Smooth muscle cell (in vitro differentiated cells): ENCODE measurements around the gene TNC. TPM values are rescaled to one million over a fixed set of nuclear protein-coding genes. Genes with fewer than 3 reads are reported as not detected.
A peak's percentile ranks its signal among the peaks of the same experiment; 100 is the strongest.

Source experiments
- DNase-seq: peaks from one replicate; lab custom pipeline; 2025; ENCODE audit not compliant: unreplicated experiment; lab: John Stamatoyannopoulos, UW
- H2AFZ ChIP-seq: fragments of 200-600 bp; sonication (generic); 2 replicates; pipeline ENCODE4 v1.6.0; 2016; ENCODE audit warnings: antibody characterized with exemption, low read depth, mild to moderate bottlenecking
- H3F3A ChIP-seq: fragments of 200-600 bp; sonication (generic); 2 replicates; pipeline ENCODE4 v1.6.0; 2017; ENCODE audit warnings: antibody characterized with exemption, low read depth
- H3K27ac ChIP-seq: fragments of 200-600 bp; sonication (generic); 2 replicates; pipeline ENCODE4 v1.5.1; 2016; ENCODE audit warnings: low read depth, mild to moderate bottlenecking
- H3K27me3 ChIP-seq: fragments of 200-600 bp; sonication (generic); 2 replicates; pipeline ENCODE4 v1.6.1; 2016; ENCODE audit warnings: low read depth, mild to moderate bottlenecking
- H3K36me3 ChIP-seq: fragments of 200-600 bp; sonication (generic); 2 replicates; pipeline ENCODE4 v1.5.1; 2016; ENCODE audit warnings: low read depth
- H3K4me1 ChIP-seq: fragments of 200-600 bp; sonication (generic); 2 replicates; pipeline ENCODE4 v1.5.1; 2016; ENCODE audit warnings: low read depth
- H3K4me2 ChIP-seq: fragments of 200-600 bp; sonication (generic); 2 replicates; pipeline ENCODE4 v1.6.0; 2016; ENCODE audit warnings: mild to moderate bottlenecking
- H3K4me3 ChIP-seq: fragments of 200-600 bp; sonication (generic); 2 replicates; pipeline ENCODE4 v1.5.1; 2016; ENCODE audit warnings: mild to moderate bottlenecking
- H3K79me2 ChIP-seq: fragments of 200-600 bp; sonication (generic); 2 replicates; pipeline ENCODE4 v1.6.0; 2016; ENCODE audit warnings: low read depth, mild to moderate bottlenecking
- H3K9ac ChIP-seq: fragments of 200-600 bp; sonication (generic); 2 replicates; pipeline ENCODE4 v1.6.0; 2016; ENCODE audit warnings: low read depth
- H3K9me3 ChIP-seq: fragments of 200-600 bp; sonication (generic); replicated peaks from 2 replicates; pipeline ENCODE4 v1.5.1; 2016; ENCODE audit warnings: low read depth
- H4K20me1 ChIP-seq: fragments of 200-600 bp; sonication (generic); 2 replicates; pipeline ENCODE4 v1.6.0; 2016; ENCODE audit warnings: low read depth
- WGBS: methylation state at CpG from one replicate; pipeline ENCODE4 v1.1.7; 2016; ENCODE audit warnings: low lambda C conversion rate; 5-methylcytosine and 5-hydroxymethylcytosine counted together
- polyA plus RNA-seq: library from polyadenylated mRNA; unstranded; fragments of >200 nt; fragmentation: Nextera tagmentation; extraction: Ambion mirVana; gene quantifications from 2 replicates; pipeline ENCODE4 v1.2.1, GENCODE V29; 2016
- total RNA-seq: library from RNA; depleted of rRNA; stranded (reverse); fragments of >200 nt; gene quantifications from 2 replicates; pipeline ENCODE4 v1.2.3, GENCODE V29; 2014
- TF ChIP-seq, protein P1 (sequence below): fragments of 200-600 bp; sonication (generic); IDR thresholded peaks from 2 replicates; pipeline ENCODE4 v1.5.1; 2017; ENCODE audit warnings: borderline replicate concordance, mild to moderate bottlenecking, antibody characterized with exemption; ENCODE audit not compliant: insufficient read depth, poor library complexity, severe bottlenecking

The TNC gene
- total and polyA plus RNA-seq, 2 experiments from 2014 or later = 567 to 581 TPM

DNA sequence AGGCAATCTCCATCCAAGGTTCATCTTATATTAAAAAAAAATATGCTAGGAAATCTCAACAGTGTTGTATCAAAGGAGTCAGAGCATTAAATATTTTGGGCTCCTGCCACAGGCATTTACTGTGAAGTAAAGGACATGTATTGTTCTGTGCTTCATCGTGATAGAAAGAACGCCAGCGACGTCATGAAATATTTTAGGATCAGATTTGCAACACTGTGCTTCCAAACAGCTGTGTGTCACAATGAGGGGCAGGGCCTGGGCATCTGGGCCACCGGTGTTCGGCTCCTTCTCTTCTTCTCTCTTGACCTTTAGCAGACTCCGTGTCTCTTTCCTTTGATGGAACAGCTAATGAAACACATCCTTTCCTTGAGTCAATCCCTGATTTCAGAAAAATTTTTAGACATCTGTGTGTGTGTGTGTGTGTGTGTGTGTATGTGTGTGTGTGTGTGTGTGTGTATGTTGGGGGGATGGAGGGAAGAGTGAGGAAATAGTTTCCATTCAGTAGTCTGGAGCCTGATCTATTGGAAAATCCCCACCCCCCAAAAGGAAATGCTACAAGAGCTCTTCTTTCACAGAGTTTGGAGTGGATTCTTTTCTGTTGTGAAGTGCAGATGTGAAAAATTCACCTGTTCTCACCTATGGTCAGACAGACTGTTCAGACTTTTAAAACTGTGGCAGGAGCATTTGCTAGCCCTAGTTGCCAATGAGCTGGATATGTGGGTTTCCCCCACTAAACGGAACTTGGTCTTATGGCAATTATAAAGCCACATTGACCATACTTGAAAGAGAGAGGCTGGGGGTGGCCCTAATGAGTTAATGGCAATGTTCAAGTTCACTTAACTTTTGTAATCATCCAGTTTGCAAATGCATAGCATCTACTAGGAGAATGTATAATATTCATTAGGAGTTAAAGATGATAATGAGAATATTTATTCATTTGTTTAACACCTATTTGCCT, 18.1 kb upstream of the TNC start:
- TF ChIP-seq, protein P1, sequence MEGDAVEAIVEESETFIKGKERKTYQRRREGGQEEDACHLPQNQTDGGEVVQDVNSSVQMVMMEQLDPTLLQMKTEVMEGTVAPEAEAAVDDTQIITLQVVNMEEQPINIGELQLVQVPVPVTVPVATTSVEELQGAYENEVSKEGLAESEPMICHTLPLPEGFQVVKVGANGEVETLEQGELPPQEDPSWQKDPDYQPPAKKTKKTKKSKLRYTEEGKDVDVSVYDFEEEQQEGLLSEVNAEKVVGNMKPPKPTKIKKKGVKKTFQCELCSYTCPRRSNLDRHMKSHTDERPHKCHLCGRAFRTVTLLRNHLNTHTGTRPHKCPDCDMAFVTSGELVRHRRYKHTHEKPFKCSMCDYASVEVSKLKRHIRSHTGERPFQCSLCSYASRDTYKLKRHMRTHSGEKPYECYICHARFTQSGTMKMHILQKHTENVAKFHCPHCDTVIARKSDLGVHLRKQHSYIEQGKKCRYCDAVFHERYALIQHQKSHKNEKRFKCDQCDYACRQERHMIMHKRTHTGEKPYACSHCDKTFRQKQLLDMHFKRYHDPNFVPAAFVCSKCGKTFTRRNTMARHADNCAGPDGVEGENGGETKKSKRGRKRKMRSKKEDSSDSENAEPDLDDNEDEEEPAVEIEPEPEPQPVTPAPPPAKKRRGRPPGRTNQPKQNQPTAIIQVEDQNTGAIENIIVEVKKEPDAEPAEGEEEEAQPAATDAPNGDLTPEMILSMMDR = no peak
- Histone ChIP-seq H3K9ac (no peak overlapping the region), H3K4me3 (no peak overlapping the region), H3K4me1 (peaks cover 4% of the 10 kb centered on the region), H3F3A (peaks cover 16% of the 10 kb centered on the region), H3K79me2 (no peaks in the 10 kb centered on the region), H3K4me2 (no peak overlapping the region), H3K27me3 (no peaks in the 10 kb centered on the region), H3K27ac (peak overlapping the region; percentile 75), H3K36me3 (no peaks in the 10 kb centered on the region), H2AFZ (no peak overlapping the region), H3K9me3 (no peaks in the 10 kb centered on the region), H4K20me1 (no peaks in the 10 kb centered on the region)
- WGBS = 76% methylated on average over 8 of the region's 8 CpGs
- DNase-seq = no peak

DNA sequence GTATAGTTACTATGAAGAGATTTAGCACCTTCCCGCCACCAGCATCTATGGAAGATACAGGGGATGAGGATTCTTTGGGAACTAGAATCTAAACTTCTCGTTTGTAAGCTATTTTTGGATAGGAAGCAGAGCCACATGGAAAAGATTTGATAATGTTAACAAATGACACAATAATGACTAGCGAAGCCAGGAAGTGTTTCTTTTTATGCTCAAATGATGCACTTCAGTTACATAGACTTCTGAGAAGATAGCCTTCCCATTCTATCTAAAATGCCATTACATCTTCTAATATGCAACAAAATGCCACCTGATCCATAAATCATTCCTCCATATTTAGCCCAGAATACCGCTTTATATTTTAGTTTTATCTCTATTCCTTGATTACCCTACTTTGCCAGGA, 17.0 kb upstream of the TNC start:
- Histone ChIP-seq H3F3A (peaks cover 16% of the 10 kb centered on the region), H3K4me2 (peak overlapping the region; percentile 23), H3K4me3 (no peak overlapping the region), H3K27ac (peak overlapping the region; percentile 75), H2AFZ (no peak overlapping the region), H3K9ac (no peak overlapping the region), H3K4me1 (peaks cover 4% of the 10 kb centered on the region), H3K79me2 (no peaks in the 10 kb centered on the region), H3K36me3 (no peaks in the 10 kb centered on the region), H4K20me1 (no peaks in the 10 kb centered on the region), H3K9me3 (no peaks in the 10 kb centered on the region), H3K27me3 (no peaks in the 10 kb centered on the region)
- TF ChIP-seq, protein P1 = no peak
- DNase-seq = no peak
- WGBS = 49% methylated on average over 4 of the region's 4 CpGs

GRCh38 chr9:115133649-115134048, 15.7 kb upstream of the TNC start:
- H2AFZ ChIP-seq = no peak overlapping the region
- no peak for DNase-seq
- H3K9ac ChIP-seq = no peak overlapping the region
- H3K4me2 ChIP-seq = peak overlapping the region; percentile 23
- no peaks in the 10 kb centered on the region for H3K9me3 ChIP-seq
- WGBS = 11% methylated on average over 2 of the region's 2 CpGs
- no peak overlapping the region for H3K4me3 ChIP-seq
- no peaks in the 10 kb centered on the region for H3K27me3 ChIP-seq
- peaks cover 4% of the 10 kb centered on the region for H3K4me1 ChIP-seq
- no peaks in the 10 kb centered on the region for H4K20me1 ChIP-seq
- H3K27ac ChIP-seq = peak overlapping the region; percentile 75
- H3K36me3 ChIP-seq = no peaks in the 10 kb centered on the region
- TF ChIP-seq, protein P1 = no peak
- H3K79me2 ChIP-seq = no peaks in the 10 kb centered on the region
- peaks cover 16% of the 10 kb centered on the region for H3F3A ChIP-seq
